Stimulated activated naive B cell treated with anti-CD40 and anti-IgM and Interleukin-4, amounts not matched to agents 10 μg/mL and 1 μg/mL and 100 μg/mL, for 72 hours (primary cell): Measurements from ENCODE around the gene PRPS1L1.
A peak's percentile ranks its signal among the peaks of the same experiment; 100 is the strongest.

Experiments
- ATAC-seq, 2 donors: fragments of 150-1000 bp; cut with Tn5 transposase; replicated peaks; 2 replicates each; pipeline ENCODE4 v1.10.0; 2021; ENCODE audit warnings: moderate library complexity in 1 of 2
- DNase-seq: peaks from one replicate; pipeline ENCODE4 v3.0.0; 2021
- H3K27ac Mint-ChIP-seq: one replicate; pipeline ENCODE4 v1.8.0; 2022; ENCODE audit warnings: mild to moderate bottlenecking, mixed read lengths
- H3K27me3 Mint-ChIP-seq, 2 donors: one replicate each; pipeline ENCODE4 v1.8.0; 2022; ENCODE audit warnings: mixed read lengths in 2 of 2
- H3K36me3 Mint-ChIP-seq, 2 donors: one replicate each; pipeline ENCODE4 v1.8.0; 2022; ENCODE audit warnings: mixed read lengths in 2 of 2, mild to moderate bottlenecking in 1 of 2
- H3K4me1 Mint-ChIP-seq, 2 donors: one replicate each; pipeline ENCODE4 v1.8.0; 2022; ENCODE audit warnings: mixed read lengths in 2 of 2, mild to moderate bottlenecking in 1 of 2
- H3K4me3 Mint-ChIP-seq, 2 donors: one replicate each; pipeline ENCODE4 v1.8.0; 2022; ENCODE audit warnings: mild to moderate bottlenecking in 2 of 2, mixed read lengths in 2 of 2, moderate library complexity in 1 of 2
- H3K9me3 Mint-ChIP-seq, 2 donors: one replicate each; pipeline ENCODE4 v1.8.0; 2022; ENCODE audit warnings: mixed read lengths in 2 of 2, mild to moderate bottlenecking in 1 of 2

The PRPS1L1 gene

DNA sequence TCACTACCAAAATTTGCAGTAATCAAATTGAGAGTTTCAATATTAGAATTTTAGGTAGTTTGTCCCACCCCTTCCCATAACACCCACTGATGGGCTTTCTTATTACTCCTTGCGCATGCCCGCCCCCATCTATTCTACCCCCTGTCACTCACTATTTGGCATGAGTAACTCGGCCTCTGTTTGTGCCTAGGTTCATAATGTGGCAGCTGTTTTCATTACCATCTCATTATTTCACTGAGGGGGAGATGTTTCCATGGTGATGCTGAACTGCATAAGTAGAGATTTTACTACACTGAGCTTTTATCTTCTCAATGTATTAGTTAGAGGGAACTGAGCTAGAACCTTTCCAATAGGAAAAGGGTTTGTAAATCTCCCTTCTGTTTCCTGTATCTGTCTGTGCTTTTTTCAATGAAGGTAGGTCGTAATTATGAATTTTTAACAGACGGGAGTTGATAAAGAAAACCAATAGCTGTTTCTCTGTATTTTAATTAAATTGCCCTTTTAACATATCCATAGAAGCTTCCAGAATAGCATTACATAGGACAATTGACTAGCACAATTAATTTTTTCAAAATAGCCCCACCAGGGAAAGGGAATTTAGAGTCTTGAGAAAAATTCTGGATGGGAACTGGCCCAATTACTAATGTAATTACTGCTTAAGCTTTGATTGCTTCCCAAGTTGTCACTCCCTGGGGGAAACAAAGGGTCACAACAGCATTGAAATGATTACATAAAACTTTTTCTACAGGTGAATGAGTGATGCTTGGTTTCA is 33.4 kb downstream of the PRPS1L1 start:
- H3K36me3 Mint-ChIP-seq: no peaks in the 10 kb centered on the region
- H3K27ac Mint-ChIP-seq: no peak overlapping the region

GRCh38 chr7:17991866-17992648 is 35.6 kb downstream of the PRPS1L1 start:
- Mint-ChIP-seq H3K27ac (no peak overlapping the region), H3K36me3 (no peaks in the 10 kb centered on the region), H3K27me3 (peaks cover 5 to 22% of the 10 kb centered on the region in 2 donors), H3K4me1 (no peaks in the 10 kb centered on the region), H3K4me3 (no peak overlapping the region), H3K9me3 (no peaks in the 10 kb centered on the region)
- no peak for ATAC-seq
- no peak for DNase-seq

More for the DNA sequence above, 33.4 kb downstream of the PRPS1L1 start:
- Mint-ChIP-seq H3K9me3 (peaks cover under 1% of the 10 kb centered on the region in 2 donors), H3K4me3 (no peak overlapping the region), H3K4me1 (no peaks in the 10 kb centered on the region), H3K27me3 (peaks cover 0 to 15% of the 10 kb centered on the region in 2 donors)
- ATAC-seq (no peak), DNase-seq (no peak)

DNA sequence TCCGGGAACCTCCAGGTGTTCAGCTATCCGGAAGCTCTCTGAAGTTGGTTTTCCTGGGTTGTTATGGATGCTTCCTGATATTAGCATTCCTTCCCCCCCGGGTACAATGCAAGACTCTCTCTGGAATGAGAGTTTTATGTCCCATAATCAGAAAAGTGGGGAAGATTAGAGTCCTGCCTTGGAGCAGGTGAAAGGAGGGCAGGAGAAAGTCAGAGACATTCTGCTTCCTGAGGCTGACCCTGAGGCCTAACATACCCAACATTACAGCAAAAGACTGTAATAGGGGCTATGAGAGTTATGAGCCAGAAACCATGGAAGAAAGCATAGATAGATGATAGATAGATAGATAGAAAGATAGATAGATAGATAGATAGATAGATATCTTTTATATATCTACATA is 36.9 kb downstream of the PRPS1L1 start:
- Mint-ChIP-seq H3K4me3 (no peak overlapping the region), H3K9me3 (no peaks in the 10 kb centered on the region), H3K27ac (no peak overlapping the region), H3K36me3 (no peaks in the 10 kb centered on the region), H3K27me3 (peaks cover 5 to 22% of the 10 kb centered on the region in 2 donors), H3K4me1 (peaks cover 0 to 2% of the 10 kb centered on the region in 2 donors)
- DNase-seq: no peak
- no peak for ATAC-seq

DNA sequence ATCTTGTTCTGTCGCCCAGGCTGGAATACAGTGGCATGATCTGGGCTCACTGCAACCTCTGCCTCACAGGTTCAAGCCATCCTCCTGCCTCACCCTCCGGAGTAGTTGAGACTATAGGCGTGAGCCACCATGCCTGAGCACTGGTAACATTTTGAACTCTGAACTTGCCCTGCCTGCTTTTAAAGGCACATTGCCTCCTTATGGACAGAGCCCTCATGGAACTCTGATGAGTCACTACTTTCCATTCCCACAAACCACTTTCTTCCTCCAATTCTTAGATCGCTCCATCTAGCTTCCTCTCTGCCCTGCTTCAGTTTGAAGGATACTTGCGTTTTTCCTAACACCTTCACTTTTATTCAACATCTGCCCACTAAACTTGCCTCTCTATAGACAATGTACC is 38.1 kb downstream of the PRPS1L1 start:
- Mint-ChIP-seq H3K36me3 (no peaks in the 10 kb centered on the region), H3K27me3 (peaks cover 5 to 22% of the 10 kb centered on the region in 2 donors), H3K4me3 (no peak overlapping the region), H3K9me3 (no peaks in the 10 kb centered on the region), H3K27ac (no peak overlapping the region), H3K4me1 (peaks cover 0 to 4% of the 10 kb centered on the region in 2 donors)
- DNase-seq (no peak), ATAC-seq (no peak)

DNA sequence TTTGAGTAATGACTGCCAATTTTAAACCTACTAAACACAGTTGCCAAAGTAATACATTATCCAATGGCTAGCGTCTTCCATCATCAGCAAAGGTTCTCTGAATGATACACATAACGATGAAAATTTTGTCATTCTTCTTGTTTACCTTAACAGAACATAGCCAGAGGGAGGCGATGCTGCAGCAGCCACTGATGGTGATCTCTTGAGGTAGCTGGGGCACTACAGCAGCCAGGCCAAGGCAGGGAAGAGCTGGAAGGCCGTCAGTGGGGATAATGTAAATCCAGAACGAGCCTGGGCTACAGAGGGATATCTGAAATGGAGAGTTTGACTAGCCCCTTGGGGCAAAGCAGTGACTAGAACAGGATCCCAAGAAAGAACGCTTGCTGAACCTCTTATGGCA is 38.8 kb downstream of the PRPS1L1 start:
- no peak for DNase-seq

DNA sequence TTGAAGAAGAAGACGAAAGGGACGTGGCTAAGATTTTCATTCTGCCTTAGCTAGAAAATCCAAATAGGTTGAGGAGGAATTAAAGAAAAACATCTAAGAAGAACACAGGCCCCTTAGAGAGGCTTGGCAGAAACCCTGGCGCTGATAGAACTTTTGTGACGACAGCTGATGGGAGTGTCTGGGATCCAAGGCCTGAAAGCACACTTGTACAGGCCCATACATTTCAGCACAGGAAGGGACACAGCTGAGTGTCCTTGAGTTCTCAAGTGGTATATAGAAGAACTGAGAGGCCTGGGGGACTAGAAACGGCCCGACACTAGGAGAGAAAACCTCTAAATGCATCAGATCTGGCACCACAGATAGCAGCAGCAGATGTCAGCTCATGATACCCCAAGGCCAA is 39.5 kb downstream of the PRPS1L1 start:
- no peak overlapping the region for H3K27ac Mint-ChIP-seq
- peaks cover 5 to 10% of the 10 kb centered on the region in 2 donors for H3K4me1 Mint-ChIP-seq
- peaks cover 0 to 2% of the 10 kb centered on the region in 2 donors for H3K36me3 Mint-ChIP-seq
- peaks cover 5 to 21% of the 10 kb centered on the region in 2 donors for H3K27me3 Mint-ChIP-seq
- DNase-seq (no peak), ATAC-seq (no peak)
- peaks cover 0 to 2% of the 10 kb centered on the region in 2 donors for H3K9me3 Mint-ChIP-seq
- H3K4me3 Mint-ChIP-seq: no peak overlapping the region

More for the DNA sequence above, 38.8 kb downstream of the PRPS1L1 start:
- Mint-ChIP-seq H3K36me3 (no peaks in the 10 kb centered on the region), H3K27me3 (peaks cover 5 to 22% of the 10 kb centered on the region in 2 donors), H3K4me3 (no peak overlapping the region), H3K9me3 (no peaks in the 10 kb centered on the region), H3K4me1 (peaks cover 3 to 4% of the 10 kb centered on the region in 2 donors), H3K27ac (no peak overlapping the region)
- ATAC-seq: no peak

GRCh38 chr7:17986851-17987250 is 40.8 kb downstream of the PRPS1L1 start:
- Mint-ChIP-seq H3K36me3 (peaks cover 0 to 4% of the 10 kb centered on the region in 2 donors), H3K4me3 (no peak overlapping the region), H3K4me1 (peaks cover 6 to 13% of the 10 kb centered on the region in 2 donors), H3K27me3 (peaks cover 5 to 8% of the 10 kb centered on the region in 2 donors), H3K9me3 (peaks cover 0 to 4% of the 10 kb centered on the region in 2 donors), H3K27ac (no peak overlapping the region)
- ATAC-seq (no peak), DNase-seq (no peak)

- peaks cover 5 to 7% of the 10 kb centered on the region in 2 donors for H3K27me3 Mint-ChIP-seq
- DNase-seq (no peak), ATAC-seq (peak in 1 of 2 donors; percentile 7)
- H3K36me3 Mint-ChIP-seq: peaks cover 0 to 4% of the 10 kb centered on the region in 2 donors
- H3K9me3 Mint-ChIP-seq: peaks cover 0 to 4% of the 10 kb centered on the region in 2 donors
- H3K4me3 Mint-ChIP-seq: no peak overlapping the region
- H3K4me1 Mint-ChIP-seq: peaks cover 6 to 13% of the 10 kb centered on the region in 2 donors
- H3K27ac Mint-ChIP-seq: peak overlapping the region; percentile 76
Observed at GRCh38 chr7:17985473-17986239, 42.0 kb downstream of the PRPS1L1 start.

- peaks cover 0 to 4% of the 10 kb centered on the region in 2 donors for H3K9me3 Mint-ChIP-seq
- H3K36me3 Mint-ChIP-seq: peaks cover 0 to 4% of the 10 kb centered on the region in 2 donors
- ATAC-seq (no peak), DNase-seq (no peak)
- H3K4me1 Mint-ChIP-seq: peaks cover 6 to 13% of the 10 kb centered on the region in 2 donors
- H3K27ac Mint-ChIP-seq: peak overlapping the region; percentile 2
- H3K27me3 Mint-ChIP-seq: peaks cover 5 to 7% of the 10 kb centered on the region in 2 donors
- H3K4me3 Mint-ChIP-seq: no peak overlapping the region
Observed at GRCh38 chr7:17984288-17984687, 43.4 kb downstream of the PRPS1L1 start.

DNA sequence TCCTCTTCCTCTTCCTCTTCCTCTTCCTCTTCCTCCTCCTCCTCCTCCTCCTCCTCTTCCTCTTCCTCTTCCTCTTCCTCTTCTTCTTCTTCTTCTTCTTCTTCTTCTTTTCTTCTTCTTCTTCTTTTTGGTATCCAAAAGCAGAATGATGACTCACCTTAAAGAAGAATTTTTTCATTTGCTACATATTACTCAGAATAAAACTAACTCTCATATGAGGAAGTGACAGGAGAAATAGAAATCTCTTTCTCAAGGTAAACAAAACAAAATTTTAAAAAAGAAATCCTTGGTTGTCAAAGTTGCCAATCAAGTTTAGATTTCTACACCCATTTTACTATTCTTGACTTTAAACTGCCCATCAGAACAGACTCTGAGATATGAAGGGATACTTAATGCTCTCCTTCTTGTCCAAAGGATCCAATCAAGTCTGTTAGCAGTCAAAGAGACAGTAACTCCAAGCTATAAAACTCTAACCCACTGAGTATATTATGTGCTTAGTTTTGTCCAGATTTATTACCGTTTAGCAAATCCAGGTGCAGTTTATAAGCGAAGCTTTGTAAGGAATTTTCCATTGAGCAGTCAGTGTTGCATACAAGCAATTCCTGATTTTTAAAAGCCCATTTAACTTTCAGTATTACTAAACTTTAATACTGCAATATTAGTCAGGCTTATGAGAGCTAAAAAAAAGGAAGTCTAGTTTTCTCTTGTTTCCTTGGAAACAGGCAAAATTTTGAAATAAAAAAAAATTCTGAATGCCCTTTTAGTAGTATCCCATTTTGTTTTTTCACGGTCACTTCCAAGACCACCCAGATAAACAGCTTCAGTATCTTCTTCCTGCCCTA is 44.2 kb downstream of the PRPS1L1 start:
- peaks cover 0 to 4% of the 10 kb centered on the region in 2 donors for H3K36me3 Mint-ChIP-seq
- H3K9me3 Mint-ChIP-seq: peaks cover 0 to 4% of the 10 kb centered on the region in 2 donors
- peak overlapping the region; percentile 1 for H3K27ac Mint-ChIP-seq
- peaks cover 6 to 13% of the 10 kb centered on the region in 2 donors for H3K4me1 Mint-ChIP-seq
- peak in 1 of 2 donors; percentile 54 for ATAC-seq
- no peaks in the 10 kb centered on the region for H3K27me3 Mint-ChIP-seq
- H3K4me3 Mint-ChIP-seq: no peak overlapping the region
- DNase-seq: no peak

DNA sequence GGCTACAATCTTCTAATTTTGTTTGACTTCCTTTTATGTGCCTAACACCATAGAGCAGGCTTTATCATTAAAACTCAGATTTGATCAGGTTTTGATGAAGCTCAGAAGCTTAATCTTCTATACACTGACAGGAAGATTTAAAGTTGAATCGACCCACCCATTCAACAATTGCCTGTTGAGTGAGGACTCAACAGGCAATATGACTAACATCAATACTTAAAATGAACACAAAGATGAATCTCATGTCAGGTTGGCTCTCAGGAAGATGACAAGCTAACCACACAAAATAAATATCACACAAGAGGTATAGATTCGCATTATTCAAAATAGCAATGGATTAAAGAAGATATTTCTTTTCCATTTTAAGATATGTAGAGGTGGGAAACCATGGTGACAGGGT is 50.7 kb downstream of the PRPS1L1 start:
- H3K4me1 Mint-ChIP-seq: no peaks in the 10 kb centered on the region
- H3K36me3 Mint-ChIP-seq: no peaks in the 10 kb centered on the region
- no peak for DNase-seq
- ATAC-seq: no peak
- H3K4me3 Mint-ChIP-seq: no peak overlapping the region
- peaks cover 0 to 4% of the 10 kb centered on the region in 2 donors for H3K27me3 Mint-ChIP-seq
- no peak overlapping the region for H3K27ac Mint-ChIP-seq
- H3K9me3 Mint-ChIP-seq: no peaks in the 10 kb centered on the region
